Stimulated activated naive CD8-positive, alpha-beta T cell treated with anti-CD3 and anti-CD28 coated beads, Interleukin-15, Interleukin-2, amounts not matched to agents 100 U/mL and 50 U/mL, for 24 hours (primary cell): ENCODE data around the gene SERINC5.
"Not testable (repeated sequence)": the region's sequence is repeated elsewhere in the genome, so short reads cannot be mapped to it uniquely, and the experiment has no call there.

Experiments
- ATAC-seq: fragments of 150-1000 bp; cut with Tn5 transposase; one replicate; pipeline ENCODE4 v1.10.0; 2021
- DNase-seq: peaks from one replicate; pipeline ENCODE4 v3.0.0; 2021

SERINC5 gene

GRCh38 chr5:80198399-80198798 lies 57.4 kb downstream of the SERINC5 start:
- peak; percentile 26 for ATAC-seq
- no peak for DNase-seq

DNA sequence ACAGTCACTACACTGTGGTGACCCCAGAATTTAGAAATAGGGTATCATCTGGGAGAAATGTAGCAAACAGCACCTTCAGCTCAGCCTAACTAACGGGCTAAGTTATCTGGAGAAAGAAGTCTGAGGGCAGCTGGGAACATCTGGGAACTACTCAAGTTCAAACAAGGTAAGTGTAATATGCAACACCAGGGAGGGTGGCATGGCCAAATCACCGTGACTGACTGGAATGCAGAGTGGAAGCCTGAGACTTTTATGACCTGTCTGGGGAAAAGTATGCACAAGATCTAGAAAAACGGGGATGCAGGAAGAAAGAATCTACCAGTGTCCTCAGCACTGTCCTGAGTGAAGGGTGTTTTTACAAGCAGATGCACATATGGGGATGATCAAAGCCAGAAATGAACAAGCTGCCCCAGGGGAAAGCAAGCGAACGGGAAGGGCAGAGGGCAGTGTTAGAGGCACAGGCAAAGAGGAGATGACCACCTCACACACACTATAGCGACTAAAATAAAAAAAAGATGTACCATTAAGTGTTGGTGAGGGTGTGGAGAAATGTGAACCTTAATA lies 59.9 kb downstream of the SERINC5 start:
- no peak for DNase-seq
- ATAC-seq = no peak

DNA sequence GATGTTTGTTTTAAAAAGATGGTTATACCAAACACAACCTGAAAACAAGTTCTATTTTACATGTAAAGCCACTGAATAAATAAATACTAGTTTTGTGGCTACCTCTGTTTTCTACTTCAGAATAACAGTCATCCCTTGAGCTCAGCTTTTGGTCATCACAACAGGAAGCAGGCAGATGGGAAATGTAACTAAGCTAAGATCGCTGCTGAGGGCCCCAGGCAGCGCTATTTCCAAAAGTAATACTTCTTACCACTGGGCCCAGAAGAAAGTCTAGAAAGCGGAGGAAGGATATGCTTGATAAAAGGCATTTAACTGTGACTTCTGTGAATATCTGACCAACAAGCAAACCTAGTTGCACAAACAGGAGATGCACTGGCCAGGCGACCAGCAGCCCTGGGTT lies 61.4 kb downstream of the SERINC5 start:
- DNase-seq = no peak
- ATAC-seq = no peak

GRCh38 chr5:80193401-80193800 lies 62.4 kb downstream of the SERINC5 start:
- ATAC-seq = no peak
- DNase-seq = no peak

- DNase-seq = no peak
- peak; percentile 37 for ATAC-seq
Observed at GRCh38 chr5:80192507-80193241, 63.2 kb downstream of the SERINC5 start.

DNA sequence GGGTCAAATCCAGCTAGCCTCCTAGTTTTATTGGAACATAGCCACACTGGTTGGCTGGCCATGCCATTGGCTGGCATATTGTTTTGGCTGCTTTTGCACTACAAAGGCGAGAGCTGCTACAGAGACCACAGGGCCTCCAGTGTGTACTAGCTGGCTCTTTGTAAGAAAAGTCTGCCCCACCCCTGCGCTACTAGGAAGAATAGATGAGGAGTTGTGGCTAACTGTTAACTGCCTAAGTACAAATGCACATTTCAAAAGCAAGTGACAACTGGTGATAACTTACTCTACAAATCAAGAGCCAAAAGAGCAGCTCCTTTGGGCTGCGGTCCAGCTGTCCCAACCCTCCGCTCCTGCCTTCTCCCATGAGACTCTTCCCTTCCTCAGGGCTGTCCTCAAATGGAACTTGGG lies 63.9 kb downstream of the SERINC5 start:
- ATAC-seq (peak; percentile 63), DNase-seq (no peak)

DNA sequence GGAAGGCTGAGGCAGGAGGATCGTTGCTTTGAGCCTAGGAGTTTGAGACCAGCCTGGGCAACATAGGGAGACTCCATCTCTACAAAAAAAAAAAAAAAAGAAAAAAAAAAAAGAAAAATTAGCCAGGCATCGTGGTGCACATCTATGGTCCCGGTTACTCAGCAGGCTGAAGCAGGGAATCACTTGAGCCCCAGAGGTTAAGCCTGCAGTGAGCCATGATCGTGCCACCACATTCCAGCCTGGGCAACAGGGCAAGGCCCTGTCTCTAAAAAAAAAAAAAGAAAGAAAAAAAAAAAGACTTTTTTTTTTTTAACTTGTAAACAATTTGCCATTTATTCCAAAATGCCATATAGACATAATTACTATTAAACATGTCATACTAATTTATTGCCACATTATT lies 64.5 kb downstream of the SERINC5 start:
- DNase-seq = no peak
- no peak for ATAC-seq

DNA sequence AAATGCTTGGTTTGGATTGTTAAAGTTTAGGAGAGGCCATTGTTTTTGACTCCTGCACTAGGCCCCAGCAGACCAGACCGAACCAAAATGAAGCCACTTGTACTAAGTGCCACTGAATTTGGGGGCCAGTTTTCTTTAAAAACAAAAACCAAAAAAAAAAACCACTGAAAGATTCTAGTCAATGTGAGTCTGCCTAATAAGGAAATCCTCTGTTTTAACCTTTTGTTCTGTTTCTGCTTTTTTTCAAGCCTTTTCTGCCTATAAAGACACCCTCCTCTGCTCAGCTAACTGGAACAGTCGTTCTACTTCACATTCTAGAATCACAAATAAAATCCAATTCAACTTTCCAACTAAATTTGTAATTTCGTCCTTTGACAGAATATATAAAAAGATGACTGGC lies 64.9 kb downstream of the SERINC5 start:
- DNase-seq (no peak), ATAC-seq (no peak)

GRCh38 chr5:80189701-80190100 lies 66.1 kb downstream of the SERINC5 start:
- no peak for ATAC-seq
- DNase-seq = no peak

GRCh38 chr5:80189201-80189600 lies 66.6 kb downstream of the SERINC5 start:
- no peak for DNase-seq
- no peak for ATAC-seq

DNA sequence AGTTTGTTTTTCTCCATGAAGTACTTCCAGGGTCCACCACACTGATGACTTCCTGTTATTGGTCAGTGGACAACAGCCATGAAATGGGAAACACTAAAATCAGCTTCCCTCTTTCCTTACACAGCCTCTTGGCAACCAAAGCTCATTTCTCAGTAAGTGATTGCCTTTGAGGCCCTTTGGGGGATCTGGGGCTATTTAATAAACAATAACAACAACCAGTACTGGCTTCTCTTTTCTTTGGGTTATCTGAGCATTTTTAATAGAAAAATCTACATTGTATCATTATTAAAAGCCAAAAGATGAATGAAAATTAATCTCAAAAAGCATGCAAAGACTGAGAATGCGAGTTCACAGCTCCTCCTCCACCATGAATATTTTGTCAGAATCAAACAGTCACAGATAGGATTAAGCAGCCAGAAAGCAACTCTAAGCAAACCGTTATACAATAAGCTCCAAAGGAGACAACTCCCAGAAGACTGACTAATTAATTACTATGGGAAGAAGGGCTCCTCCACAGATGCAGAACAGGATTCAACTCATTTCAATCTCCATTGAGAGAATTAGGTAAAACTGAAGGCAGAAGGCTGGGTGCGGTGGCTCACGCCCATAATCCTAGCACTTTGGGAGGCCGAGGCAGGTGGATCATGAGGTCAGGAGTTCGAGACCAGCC lies 68.3 kb downstream of the SERINC5 start:
- DNase-seq (no peak), ATAC-seq (no peak)

GRCh38 chr5:80185535-80185934 lies 70.3 kb downstream of the SERINC5 start:
- not testable (repeated sequence) for DNase-seq, ATAC-seq

GRCh38 chr5:80185095-80185494 lies 70.8 kb downstream of the SERINC5 start:
- ATAC-seq = peak; percentile 26
- no peak for DNase-seq

- ATAC-seq (no peak), DNase-seq (no peak)
Observed at GRCh38 chr5:80184235-80185023, 71.4 kb downstream of the SERINC5 start.

DNA sequence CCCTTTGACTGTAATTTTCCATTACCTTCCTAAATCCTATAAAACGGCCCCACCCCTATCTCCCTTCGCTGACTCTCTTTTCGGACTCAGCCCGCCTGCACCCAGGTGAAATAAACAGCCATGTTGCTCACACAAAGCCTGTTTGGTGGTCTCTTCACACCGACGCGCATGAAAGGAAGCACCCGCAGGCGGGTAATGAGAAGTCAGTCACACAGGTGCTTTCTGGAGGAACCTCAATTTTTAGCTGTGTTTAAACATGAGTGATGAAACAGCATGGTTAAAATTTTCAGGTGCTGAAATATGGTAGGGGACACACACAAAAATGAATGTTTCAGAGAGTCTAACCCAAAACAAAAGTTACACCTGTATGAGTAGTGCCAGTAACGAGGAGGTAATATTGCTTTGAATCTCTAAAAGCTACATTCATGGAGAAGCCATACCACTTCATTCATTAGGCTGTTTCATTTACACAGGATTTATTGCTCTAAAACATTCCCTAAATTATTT lies 72.1 kb downstream of the SERINC5 start:
- ATAC-seq, DNase-seq: not testable (repeated sequence)

GRCh38 chr5:80182809-80183580 lies 72.9 kb downstream of the SERINC5 start:
- ATAC-seq (peak; percentile 40), DNase-seq (no peak)

DNA sequence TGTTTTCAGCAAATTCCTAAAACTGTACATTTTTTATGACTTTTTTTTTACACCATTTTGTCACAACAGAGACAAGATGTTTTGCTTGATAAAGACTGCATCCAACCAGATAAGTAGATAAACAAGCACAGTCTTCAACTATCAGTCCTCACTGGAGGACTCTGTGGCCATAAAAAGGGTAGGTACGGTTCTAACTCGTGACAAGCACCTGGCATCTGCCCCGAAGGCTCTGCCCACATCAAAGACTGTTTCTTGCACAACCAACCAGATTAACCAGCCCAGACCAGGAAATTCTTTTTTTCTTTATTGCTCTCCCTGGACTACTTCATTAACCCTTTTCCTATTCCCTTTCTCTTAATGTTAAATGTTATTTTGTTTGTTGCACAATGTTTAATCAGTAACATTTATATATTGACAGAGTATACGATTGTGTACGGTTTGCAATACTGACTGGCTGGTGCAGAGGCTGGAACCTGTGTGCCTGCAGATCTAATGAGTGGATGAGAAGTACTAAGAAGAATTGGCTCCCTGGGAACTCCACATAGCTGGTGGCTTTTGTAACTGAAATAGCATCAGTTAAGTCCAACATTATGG lies 74.1 kb downstream of the SERINC5 start:
- peak; percentile 58 for ATAC-seq
- no peak for DNase-seq

DNA sequence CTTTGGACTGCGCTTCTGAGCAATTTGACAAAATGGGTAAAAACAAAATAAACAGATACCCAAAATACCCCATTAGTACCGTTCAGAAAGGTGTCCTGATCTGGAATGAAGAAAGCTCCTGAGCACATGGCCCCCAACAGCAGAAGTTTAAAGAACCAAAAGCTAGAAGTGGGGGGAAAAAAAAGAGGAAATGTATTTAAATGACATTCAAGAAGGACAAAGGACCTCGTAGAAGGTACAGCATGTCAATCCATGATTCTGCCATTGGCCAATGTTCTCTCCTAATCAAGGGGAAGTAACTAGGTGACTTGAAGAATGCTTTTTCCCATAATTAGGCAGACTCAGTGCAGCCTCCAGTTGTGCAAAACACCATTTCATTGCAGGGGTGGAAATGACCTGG lies 78.6 kb downstream of the SERINC5 start:
- DNase-seq = no peak
- no peak for ATAC-seq

DNA sequence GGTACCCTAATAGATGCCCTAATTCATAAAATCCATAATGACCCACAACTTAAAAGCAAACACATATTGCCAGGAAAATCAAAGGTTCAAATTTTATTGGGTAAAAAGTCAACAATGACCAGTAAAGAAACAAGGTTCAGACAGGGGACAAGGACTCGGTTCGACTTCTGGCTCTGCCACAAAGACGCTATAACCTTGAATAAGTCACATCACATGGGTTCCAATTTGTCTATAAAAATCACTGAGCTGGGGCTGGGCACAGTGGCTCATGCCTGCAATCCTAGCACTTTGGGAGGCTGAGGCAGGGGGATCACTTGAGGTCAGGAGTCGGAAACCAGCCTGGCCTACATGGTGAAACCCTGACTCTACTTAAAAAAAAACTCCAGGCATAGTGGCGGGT lies 80.5 kb downstream of the SERINC5 start:
- DNase-seq (no peak), ATAC-seq (no peak)

GRCh38 chr5:80174790-80175189 lies 81.1 kb downstream of the SERINC5 start:
- ATAC-seq = no peak
- DNase-seq = no peak

- DNase-seq (no peak), ATAC-seq (no peak)
Observed at GRCh38 chr5:80172067-80172695, 83.7 kb downstream of the SERINC5 start.
